Ramos (cell line): Measurements from ENCODE around the gene RALA.
"Not testable (repeated sequence)": the region's sequence is repeated elsewhere in the genome, so short reads cannot be mapped to it uniquely, and the experiment has no call there.

Experiments
- in situ Hi-C: fragments of 300-500 bp; cut with MboI; formaldehyde crosslinking; loops from one replicate; pipeline ENCODE4 v1.14.3; 2022; ENCODE audit warnings: low sequenced_read_pairs; ENCODE audit not compliant: unreplicated experiment

The RALA gene

DNA sequence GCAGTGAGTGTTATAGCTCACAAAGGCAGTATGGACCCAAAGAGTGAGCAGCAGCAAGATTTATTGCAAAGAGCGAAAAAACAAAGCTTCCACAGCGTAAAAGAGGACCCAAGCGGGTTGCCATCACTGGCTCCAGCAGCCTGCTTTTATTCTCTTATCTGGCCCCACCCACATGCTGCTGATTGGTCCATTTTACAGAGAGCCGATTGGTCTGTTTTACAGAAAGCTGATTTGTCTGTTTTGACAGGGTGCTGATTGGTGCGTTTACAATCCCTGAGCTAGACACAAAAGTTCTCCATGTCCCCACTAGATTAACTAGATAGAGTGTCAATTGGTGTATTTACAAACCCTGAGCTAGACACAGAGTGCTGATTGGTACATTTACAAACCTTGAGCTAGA, 129.9 kb downstream of the RALA start:
- in situ Hi-C loops = not testable (repeated sequence)

DNA sequence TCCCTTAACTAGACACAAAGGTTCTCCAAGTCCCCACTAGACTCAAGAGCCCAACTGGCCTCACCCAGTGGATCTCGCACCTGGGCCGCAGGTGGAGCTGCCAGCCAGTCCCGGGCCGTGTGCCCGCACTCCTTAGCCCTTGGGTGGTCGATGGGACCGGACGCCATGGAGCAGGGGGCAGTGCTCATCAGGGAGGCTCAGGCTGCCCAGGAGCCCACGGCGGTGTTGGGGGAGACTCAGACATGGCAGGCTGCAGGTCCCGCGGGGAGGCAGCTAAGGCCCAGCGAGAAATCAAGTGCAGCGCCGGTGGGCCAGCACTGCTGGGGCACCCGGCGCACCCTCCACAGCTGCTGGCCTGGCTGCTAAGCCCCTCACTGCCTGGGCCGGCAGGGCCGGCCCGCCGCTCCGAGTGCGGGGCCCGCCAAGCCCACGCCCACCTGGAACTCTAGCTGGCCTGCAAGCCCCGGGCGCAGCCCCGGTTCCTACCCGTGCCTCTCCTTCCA, 130.5 kb downstream of the RALA start:
- in situ Hi-C loops = no loop called here

DNA sequence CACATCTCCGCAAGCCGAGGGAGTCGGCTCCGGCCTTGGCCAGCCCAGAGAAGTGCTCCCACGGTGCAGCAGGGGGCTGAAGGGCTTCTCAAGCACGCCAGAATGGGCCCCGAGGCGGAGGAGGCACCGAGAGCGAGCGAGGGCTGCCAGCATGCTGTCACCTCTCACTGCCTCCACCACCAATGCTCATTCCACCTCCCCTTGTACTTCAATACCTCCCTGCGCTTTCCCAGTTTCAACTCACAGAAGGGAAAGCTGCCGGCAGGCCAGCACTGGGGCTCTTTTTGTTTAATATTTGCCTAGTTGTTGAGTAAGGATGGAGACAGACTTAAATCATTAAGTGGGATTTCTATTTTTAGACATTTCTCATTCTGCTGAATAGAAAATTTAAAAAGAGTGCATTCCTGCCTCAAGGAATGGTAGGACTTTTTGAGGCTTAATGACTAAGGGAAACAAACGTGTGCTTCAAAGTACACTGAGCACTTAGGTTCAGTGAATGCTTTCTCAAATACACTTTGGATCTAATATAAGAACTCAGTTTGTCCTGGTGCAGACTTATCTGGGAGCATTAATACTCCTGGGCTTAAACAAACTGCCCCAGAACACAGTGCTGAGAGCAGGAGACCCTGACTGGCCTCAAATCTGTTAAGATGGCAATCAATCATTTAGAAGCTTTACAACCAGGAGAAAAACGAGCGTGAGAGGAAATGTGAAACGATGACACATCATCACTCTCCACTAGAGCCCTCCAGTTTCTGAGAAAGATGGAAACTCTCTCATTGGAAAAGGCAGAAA, 131.2 kb downstream of the RALA start:
- in situ Hi-C loops = no loop called here

DNA sequence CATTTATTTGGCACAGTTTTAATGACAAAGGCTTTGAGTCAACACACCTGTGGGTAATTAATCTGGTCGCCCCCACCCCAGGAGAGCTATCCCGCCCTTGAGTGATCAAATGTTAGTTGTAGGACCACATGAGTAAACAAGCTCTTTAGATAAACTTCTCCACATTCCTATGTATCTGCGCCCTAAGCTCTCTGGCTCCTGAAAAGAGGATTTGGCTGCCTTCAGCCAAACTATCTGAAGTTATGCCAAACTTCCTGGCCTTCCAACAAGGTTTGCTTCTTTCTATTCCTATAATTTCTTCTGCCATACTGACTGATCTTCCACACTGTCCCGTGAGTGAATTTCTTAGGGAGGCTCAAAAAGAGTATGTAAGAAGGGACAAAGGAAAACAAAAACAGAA, 134.2 kb downstream of the RALA start:
- in situ Hi-C loops = no loop called here
